Measurements from ENCODE around the gene POLE.

DNA sequence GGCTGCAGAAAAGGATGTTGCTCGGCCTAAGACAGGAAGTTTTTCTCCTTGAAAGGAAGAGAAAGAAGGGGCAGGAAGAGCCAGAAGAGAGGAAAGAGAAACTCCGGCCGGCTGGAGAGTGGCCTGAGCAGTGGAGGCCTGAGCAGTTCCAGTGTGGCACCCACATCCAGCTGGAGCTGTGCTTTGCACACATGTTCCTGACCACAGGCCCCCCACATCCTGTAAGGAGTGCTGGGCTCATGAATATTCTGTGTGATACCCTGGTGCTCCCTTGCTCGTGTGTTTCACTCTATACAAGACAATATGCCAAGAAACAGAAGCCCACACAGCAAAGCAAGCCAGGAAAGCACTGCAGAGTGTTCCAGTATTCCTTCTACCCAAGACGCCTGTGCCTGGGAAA lies 27.1 kb downstream of the POLE start:
- TF ChIP-seq, protein P1, sequence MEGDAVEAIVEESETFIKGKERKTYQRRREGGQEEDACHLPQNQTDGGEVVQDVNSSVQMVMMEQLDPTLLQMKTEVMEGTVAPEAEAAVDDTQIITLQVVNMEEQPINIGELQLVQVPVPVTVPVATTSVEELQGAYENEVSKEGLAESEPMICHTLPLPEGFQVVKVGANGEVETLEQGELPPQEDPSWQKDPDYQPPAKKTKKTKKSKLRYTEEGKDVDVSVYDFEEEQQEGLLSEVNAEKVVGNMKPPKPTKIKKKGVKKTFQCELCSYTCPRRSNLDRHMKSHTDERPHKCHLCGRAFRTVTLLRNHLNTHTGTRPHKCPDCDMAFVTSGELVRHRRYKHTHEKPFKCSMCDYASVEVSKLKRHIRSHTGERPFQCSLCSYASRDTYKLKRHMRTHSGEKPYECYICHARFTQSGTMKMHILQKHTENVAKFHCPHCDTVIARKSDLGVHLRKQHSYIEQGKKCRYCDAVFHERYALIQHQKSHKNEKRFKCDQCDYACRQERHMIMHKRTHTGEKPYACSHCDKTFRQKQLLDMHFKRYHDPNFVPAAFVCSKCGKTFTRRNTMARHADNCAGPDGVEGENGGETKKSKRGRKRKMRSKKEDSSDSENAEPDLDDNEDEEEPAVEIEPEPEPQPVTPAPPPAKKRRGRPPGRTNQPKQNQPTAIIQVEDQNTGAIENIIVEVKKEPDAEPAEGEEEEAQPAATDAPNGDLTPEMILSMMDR (conservative IDR thresholded peaks at IDR 0.05 in 1 of 2, IDR thresholded peaks at IDR 0.05 in 1 of 2; ENCODE audit: low read depth in 1 of 2, low read length in 2 of 2): no peak
- TF ChIP-seq EZH2 (IDR thresholded peaks at IDR 0.05; ENCODE audit: low read length, missing control alignments): no peak

Data from fibroblast of lung (primary cell).